Measurements from ENCODE around the gene EIF3B.
"Not testable (repeated sequence)": the region's sequence is repeated elsewhere in the genome, so short reads cannot be mapped to it uniquely, and the experiment has no call there.

Gene EIF3B

DNA sequence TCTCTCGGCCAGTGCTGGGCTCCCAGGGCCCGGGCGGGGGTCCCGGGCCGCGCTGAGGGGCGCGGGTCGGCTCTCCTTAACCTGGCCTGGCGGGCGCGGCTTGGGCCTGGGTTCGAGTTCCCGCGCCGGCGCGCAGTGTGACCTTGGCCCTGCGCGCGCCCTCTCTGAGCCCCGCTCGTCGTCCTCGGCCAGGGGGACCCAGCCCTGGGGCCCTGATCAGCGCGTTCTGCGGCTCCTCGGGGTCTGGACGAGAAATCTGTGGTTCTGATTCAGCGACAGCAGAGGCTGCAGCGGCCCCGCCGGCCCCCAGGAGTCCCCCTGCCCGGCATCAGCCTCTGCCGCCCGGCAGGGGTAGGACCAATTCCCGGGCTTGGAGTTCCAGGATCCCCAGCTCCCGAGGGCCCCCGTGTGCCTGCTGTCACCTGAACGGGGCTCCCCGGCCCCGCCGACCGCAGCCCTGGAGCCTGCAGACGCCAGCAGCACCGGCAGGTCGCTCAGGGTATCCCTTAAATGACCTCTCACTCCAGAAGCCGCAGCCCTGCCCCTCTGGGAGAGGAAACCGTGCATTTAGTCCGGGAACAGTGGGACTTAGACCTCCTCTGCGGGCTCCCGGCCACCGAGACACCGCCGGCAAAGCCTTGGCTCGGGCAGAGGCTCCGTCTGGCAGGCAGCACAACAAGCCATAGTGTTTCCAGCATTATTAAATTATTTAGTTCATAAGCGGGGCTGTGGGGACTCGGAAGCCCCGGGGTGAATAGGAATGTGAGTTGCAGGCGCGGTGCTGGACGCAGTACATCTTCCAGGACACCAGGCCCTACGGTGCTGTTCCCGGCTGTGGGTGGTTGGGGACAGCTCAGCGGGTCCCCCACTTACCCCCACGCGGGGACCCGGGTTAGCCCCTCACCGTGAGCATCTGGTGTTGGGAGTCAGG lies 49.4 kb downstream of the EIF3B start:
- no peak for DNase-seq

GRCh38 chr7:2404714-2405119 lies 50.1 kb downstream of the EIF3B start:
- no peak for DNase-seq

- no peak for DNase-seq
These were observed 50.6 kb downstream of the EIF3B start for GRCh38 chr7:2405201-2405600.

- no peak for DNase-seq
These were observed 51.1 kb downstream of the EIF3B start for GRCh38 chr7:2405601-2406345.

GRCh38 chr7:2409745-2410414 lies 55.3 kb downstream of the EIF3B start:
- DNase-seq = no peak

GRCh38 chr7:2411049-2411448 lies 56.4 kb downstream of the EIF3B start:
- DNase-seq = no peak

- no peak for DNase-seq
These were observed 57.4 kb downstream of the EIF3B start for GRCh38 chr7:2411815-2412586.

DNA sequence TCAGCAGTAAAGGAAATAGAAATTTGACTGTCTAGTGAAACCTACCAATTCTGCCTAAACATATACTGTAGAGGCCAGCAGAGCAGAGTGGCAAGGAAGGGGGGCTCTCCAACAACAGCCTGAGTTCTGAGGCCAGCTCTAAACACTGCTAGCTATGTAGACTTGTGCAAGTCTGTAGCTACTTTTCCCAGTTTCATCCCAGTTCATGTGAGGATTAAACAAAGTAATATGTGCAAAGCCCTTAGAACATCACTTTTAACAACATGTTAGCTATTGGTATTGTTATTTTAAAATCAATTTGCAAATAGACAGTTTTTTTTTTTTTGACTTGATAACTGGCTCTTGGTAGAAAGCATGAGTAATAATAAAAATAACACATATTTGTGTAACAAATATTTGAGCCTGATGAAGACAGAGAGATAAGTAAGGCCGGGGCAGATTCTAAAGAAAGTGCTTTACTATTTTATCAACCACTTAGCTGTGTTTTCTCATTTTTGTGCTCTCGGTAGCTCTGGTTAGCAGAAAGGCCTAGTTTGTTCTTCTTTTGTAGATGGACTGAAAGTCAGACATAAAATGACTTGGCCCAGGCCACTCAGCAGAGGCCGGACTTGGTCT lies 58.1 kb downstream of the EIF3B start:
- no peak for DNase-seq

DNA sequence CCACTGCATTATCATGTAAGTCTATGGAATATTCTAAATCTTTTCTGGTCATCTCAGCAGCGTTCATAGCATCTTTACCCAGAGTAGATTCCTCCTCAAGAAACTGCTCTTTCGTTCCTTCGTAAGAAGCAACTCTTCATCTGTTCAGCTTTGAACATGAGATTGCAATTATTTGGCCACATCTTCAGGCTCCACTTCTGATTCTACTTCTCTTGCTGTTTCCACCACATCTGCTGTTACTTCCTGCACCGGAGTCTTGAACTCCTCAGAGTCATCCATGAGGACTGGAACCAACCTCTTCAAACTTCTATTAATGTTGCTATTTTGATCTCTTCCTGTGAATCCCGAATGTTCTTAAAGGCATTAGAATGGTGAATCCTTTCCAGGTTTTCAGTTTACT lies 61.4 kb downstream of the EIF3B start:
- no peak for DNase-seq

DNA sequence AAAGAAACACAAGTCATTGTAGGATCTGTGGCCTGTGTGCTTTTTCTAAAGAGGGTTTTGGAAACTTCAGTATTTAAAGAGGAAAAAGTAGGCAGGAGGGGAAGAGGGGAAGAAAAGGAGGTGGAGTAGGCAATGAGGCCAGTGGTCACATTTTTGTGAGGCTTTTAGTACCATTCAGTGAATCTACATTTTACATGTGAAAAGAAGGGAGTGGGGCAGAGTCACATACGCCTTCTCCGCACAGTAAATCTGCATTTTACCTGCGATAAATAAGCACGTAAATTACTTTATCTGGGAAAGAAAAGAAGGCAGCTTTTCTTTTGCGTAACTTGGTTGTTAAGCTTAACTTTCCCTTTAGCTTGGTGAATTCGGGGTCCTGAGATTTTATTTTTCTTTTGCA lies 62.0 kb downstream of the EIF3B start:
- no peak for DNase-seq

DNA sequence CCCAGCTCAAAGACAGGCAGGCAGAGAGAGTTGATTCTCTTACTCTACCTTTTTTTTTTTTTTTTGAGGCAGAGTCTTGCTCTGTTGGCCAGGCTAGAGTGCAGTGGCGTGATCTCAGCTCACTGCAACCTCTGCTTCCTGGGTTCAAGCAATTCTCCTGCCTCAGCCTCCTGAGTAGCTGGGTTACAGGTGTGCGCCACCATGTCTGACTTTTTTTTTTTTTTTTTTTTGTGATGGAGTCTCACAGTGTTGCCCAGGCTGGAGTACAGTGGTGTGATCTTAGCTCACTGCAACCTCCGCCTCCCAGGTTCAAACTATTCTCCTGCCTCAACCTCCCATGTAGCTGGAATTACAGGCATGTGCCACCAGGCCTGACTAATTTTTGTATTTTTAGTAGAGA lies 62.6 kb downstream of the EIF3B start:
- not testable (repeated sequence) for DNase-seq

DNA sequence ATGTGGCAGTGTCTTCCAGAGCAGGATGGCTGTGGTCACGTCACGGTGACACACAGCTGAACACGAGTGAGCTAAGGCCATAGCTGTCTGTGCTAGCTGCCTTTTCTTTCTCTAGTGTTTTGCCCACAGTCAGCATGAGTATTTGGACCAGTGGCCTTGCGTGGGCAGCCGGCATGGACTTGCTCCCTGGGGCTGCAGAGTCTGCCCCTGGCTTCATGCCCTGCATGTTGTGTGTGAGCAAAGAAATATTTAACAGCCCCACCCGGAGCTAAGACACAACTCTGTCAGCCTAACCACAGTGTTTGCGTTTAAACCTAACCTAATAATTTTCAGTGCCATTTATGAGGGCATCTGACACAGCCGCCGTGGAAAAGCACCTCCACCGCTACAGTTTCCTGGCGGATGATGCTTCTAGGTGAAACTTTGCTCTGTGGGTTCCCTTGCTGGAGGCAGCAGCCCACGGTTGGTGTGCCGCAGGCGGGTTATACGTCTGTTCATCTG lies 63.4 kb downstream of the EIF3B start:
- no peak for DNase-seq

GRCh38 chr7:2420216-2420933 lies 65.7 kb downstream of the EIF3B start:
- DNase-seq = no peak

DNA sequence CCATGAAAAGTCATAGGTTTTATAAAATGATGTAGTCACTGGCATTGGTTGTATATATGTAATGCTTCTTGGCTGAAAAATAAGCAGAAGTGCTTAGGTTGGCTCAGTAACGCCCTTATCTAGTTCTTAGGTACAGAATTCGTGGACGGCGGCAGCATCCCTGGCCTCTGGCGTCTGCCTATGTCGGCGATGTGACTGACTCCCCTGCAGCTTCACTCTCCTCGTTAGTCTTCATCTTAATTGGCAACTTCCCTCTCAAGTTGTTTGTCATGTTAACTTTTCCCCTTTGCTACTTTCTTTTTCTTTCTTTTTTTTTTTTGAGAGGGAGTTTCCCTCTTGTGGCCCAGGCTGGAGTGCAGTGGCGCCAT lies 67.3 kb downstream of the EIF3B start:
- DNase-seq = no peak

DNA sequence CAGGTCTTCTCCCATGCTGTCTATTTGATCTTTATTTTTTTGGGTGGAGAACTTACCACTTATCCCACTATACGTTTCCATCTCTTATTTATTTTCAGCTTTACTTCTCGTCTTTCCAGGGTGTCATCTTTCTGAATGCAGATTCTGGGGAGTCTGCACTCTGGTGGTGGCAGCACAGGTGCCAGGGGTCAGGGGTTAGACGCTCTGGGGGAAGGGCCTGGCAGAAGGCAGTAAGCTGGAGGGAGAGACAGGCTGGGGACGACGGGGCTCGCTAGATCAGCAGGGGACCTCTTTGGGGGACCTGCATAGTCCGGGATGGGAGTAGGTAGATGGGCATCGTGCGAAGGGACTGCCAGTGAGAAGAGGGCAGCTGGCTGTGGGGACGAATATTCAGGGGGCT lies 71.1 kb downstream of the EIF3B start:
- no peak for DNase-seq

All from NCI-H748 treated with DMSO at 0.1 percent for 48 hours (cell line).